ENCODE measurements around the gene SLIT1.

Gene SLIT1

GRCh38 chr10:96955794-96956193 lies 230.0 kb downstream of the SLIT1 start:
- DNase-seq: peak; percentile 65

- DNase-seq: no peak
Observed at GRCh38 chr10:96951954-96952353, 233.8 kb downstream of the SLIT1 start.

- no peak for DNase-seq
Observed at GRCh38 chr10:96949039-96949683, 236.6 kb downstream of the SLIT1 start.

Data from NCI-H2171 treated with DMSO at 0.1 percent for 48 hours (cell line).